ENCODE data around the gene FDXR. TPM values are rescaled to one million over a fixed set of nuclear protein-coding genes. Genes with fewer than 3 reads are reported as not detected.
A peak's percentile ranks its signal among the peaks of the same experiment; 100 is the strongest.

The FDXR gene
- total RNA-seq, 2 experiments from 2014 or later = 20.0 to 24.3 TPM

- DNase-seq (no peak), ATAC-seq (no peak)
- H3K27me3 Mint-ChIP-seq = no peaks in the 10 kb centered on the region
- H3K36me3 Mint-ChIP-seq (ENCODE audit: low read depth) = peaks cover 9% of the 10 kb centered on the region
- no peak for TF ChIP-seq CTCF (IDR thresholded peaks at IDR 0.05)
- CTCF ChIA-PET = interaction anchor here (0.7 kb wide), 1 partner anchor 47 kb away, joined by 3 read pairs; no protein-coding TSS in a partner anchor
- intact Hi-C loops (cut with micrococcal nuclease) = no loop called here
- H3K9me3 Mint-ChIP-seq = no peaks in the 10 kb centered on the region
- POLR2A ChIA-PET = interaction anchor here (0.6 to 1.0 kb wide), 2 partner anchors 12 to 30 kb away, joined by 3 to 4 read pairs; no protein-coding TSS in a partner anchor
- no peaks in the 10 kb centered on the region for H3K4me1 Mint-ChIP-seq (ENCODE audit: low read depth)
- H3K27ac Mint-ChIP-seq = no peak overlapping the region
- no peak overlapping the region for H3K4me3 Mint-ChIP-seq
Measured at GRCh38 chr17:74819801-74820436, 52.9 kb downstream of the FDXR start.

GRCh38 chr17:74818291-74818938, 54.4 kb downstream of the FDXR start:
- Mint-ChIP-seq H3K27me3 (no peaks in the 10 kb centered on the region), H3K4me3 (no peak overlapping the region), H3K27ac (no peak overlapping the region), H3K36me3 (ENCODE audit: low read depth) (peaks cover 13% of the 10 kb centered on the region), H3K9me3 (no peaks in the 10 kb centered on the region), H3K4me1 (ENCODE audit: low read depth) (no peaks in the 10 kb centered on the region)
- ATAC-seq (no peak), DNase-seq (no peak)
- TF ChIP-seq CTCF (IDR thresholded peaks at IDR 0.05) = no peak
- intact Hi-C loops (cut with micrococcal nuclease) = no loop called here
- ChIA-PET POLR2A (interaction anchor here (1.1 kb wide), 1 partner anchor 10 kb away, joined by 3 read pairs; no protein-coding TSS in a partner anchor), CTCF (interaction anchor here (1.1 to 1.4 kb wide), 3 partner anchors 27 to 161 kb away, joined by 3 to 5 read pairs (median 3); no protein-coding TSS in a partner anchor)

GRCh38 chr17:74816905-74817620, 55.7 kb downstream of the FDXR start:
- Mint-ChIP-seq H3K9me3 (no peaks in the 10 kb centered on the region), H3K4me1 (ENCODE audit: low read depth) (no peaks in the 10 kb centered on the region), H3K27ac (no peak overlapping the region), H3K27me3 (no peaks in the 10 kb centered on the region), H3K4me3 (no peak overlapping the region), H3K36me3 (ENCODE audit: low read depth) (peaks cover 13% of the 10 kb centered on the region)
- ATAC-seq = no peak
- POLR2A ChIA-PET = no interaction called here
- TF ChIP-seq CTCF (IDR thresholded peaks at IDR 0.05) = no peak
- intact Hi-C loops (cut with micrococcal nuclease) = no loop called here
- no peak for DNase-seq
- CTCF ChIA-PET = interaction anchor here (1.0 to 2.0 kb wide), 2 partner anchors 26 to 48 kb away, joined by 5 to 6 read pairs; no protein-coding TSS in a partner anchor

- Mint-ChIP-seq H3K4me1 (ENCODE audit: low read depth) (no peaks in the 10 kb centered on the region), H3K36me3 (ENCODE audit: low read depth) (peaks cover 13% of the 10 kb centered on the region), H3K4me3 (no peak overlapping the region), H3K27me3 (no peaks in the 10 kb centered on the region), H3K9me3 (no peaks in the 10 kb centered on the region), H3K27ac (no peak overlapping the region)
- ATAC-seq = peak; percentile 61
- ChIA-PET CTCF (interaction anchor here (1.0 to 2.0 kb wide), 2 partner anchors 25 to 50 kb away, joined by 5 to 6 read pairs; no protein-coding TSS in a partner anchor), POLR2A (no interaction called here)
- intact Hi-C loops (cut with micrococcal nuclease) = no loop called here
- DNase-seq = peak; percentile 20
- no peak for TF ChIP-seq CTCF (IDR thresholded peaks at IDR 0.05)
Measured at GRCh38 chr17:74815550-74816370, 57.0 kb downstream of the FDXR start.

All from activated CD8-positive, alpha-beta T cell treated with anti-CD3 and anti-CD28 coated beads for 36 hours (primary cell).